SK-N-SH (cell line): Measurements from ENCODE around the gene C3orf22. TPM values are rescaled to one million over a fixed set of nuclear protein-coding genes. Genes with fewer than 3 reads are reported as not detected.

Experiments
- CTCF ChIA-PET: fragments of 300-600, 350-600 bp; formaldehyde crosslinking; extraction: SDS; loops from one replicate; lab custom pipeline; 2021; lab: Yijun Ruan, JAX
- POLR2A ChIA-PET: fragments of 350-600 bp; sonication (Branson Sonifier 250); formaldehyde crosslinking; extraction: SDS; loops from one replicate; lab custom pipeline; 2020; ENCODE audit warnings: antibody characterized with exemption, inconsistent platforms; lab: Yijun Ruan, JAX
- DNase-seq: peaks from one replicate; pipeline ENCODE4 v3.0.0; 2012
- H2AFZ ChIP-seq: fragments of 200-600 bp; sonication (generic); 2 replicates; pipeline ENCODE4 v1.8.1; 2016; ENCODE audit warnings: antibody characterized with exemption, mild to moderate bottlenecking, low read depth
- H3F3A ChIP-seq: fragments of 200-600 bp; sonication (generic); replicated peaks from 2 replicates; pipeline ENCODE3; 2016; ENCODE audit warnings: antibody characterized with exemption, mild to moderate bottlenecking; ENCODE audit not compliant: insufficient read depth
- H3K27ac ChIP-seq, 2 experiments: fragments of 200-500 bp in 1 of 2; fragments of 200-600 bp in 1 of 2; sonication (Bioruptor generic) in 1 of 2; sonication (generic), shearing (Covaris generic) in 1 of 2; 2 replicates each; pipeline versions ENCODE4 v1.5.1 to v1.6.1; 2014 to 2016; ENCODE audit warnings: low read depth in 2 of 2, inconsistent platforms in 1 of 2, low read length in 1 of 2, mild to moderate bottlenecking in 1 of 2, mixed read lengths in 1 of 2
- H3K27me3 ChIP-seq: fragments of 200-600 bp; sonication (generic), shearing (Covaris generic); 2 replicates; pipeline ENCODE4 v1.6.1; 2016; ENCODE audit warnings: mixed run types; ENCODE audit not compliant: insufficient read depth
- H3K36me3 ChIP-seq, 2 experiments: fragments of 200-500 bp in 1 of 2; fragments of 200-600 bp in 1 of 2; sonication (Bioruptor generic) in 1 of 2; sonication (generic) in 1 of 2; replicated peaks in 1 of 2; 2 replicates each; pipeline versions ENCODE3 to v1.5.1; 2014 to 2016; ENCODE audit warnings: low read length in 1 of 2, mild to moderate bottlenecking in 1 of 2; ENCODE audit not compliant: insufficient read depth in 2 of 2, control insufficient read depth in 1 of 2
- H3K4me1 ChIP-seq, 2 experiments: fragments of 200-500 bp in 1 of 2; fragments of 200-600 bp in 1 of 2; sonication (Bioruptor generic) in 1 of 2; sonication (generic), shearing (Covaris generic) in 1 of 2; 2 replicates each; pipeline versions ENCODE4 v1.5.1 to v1.6.1; 2014 to 2016; ENCODE audit warnings: low read depth in 1 of 2, low read length in 1 of 2, mixed run types in 1 of 2; ENCODE audit not compliant: insufficient read depth in 2 of 2, control insufficient read depth in 1 of 2
- H3K4me2 ChIP-seq: fragments of 200-600 bp; sonication (generic), shearing (Covaris generic); 2 replicates; pipeline ENCODE4 v1.6.1; 2017; ENCODE audit warnings: mixed run types
- H3K4me3 ChIP-seq, 2 experiments: fragments of 200-500 bp in 1 of 2; fragments of 200-600 bp in 1 of 2; sonication (Bioruptor generic) in 1 of 2; sonication (generic), shearing (Covaris generic) in 1 of 2; 2 replicates each; pipeline versions ENCODE4 v1.5.1 to v1.8.1; 2014 to 2016; ENCODE audit warnings: low read depth in 2 of 2, inconsistent platforms in 1 of 2, low read length in 1 of 2, mild to moderate bottlenecking in 1 of 2, mixed read lengths in 1 of 2, moderate library complexity in 1 of 2
- H3K79me2 ChIP-seq: fragments of 200-600 bp; sonication (generic); 2 replicates; pipeline ENCODE4 v1.8.1; 2017; ENCODE audit warnings: mild to moderate bottlenecking; ENCODE audit not compliant: insufficient read depth
- H3K9ac ChIP-seq: fragments of 200-600 bp; sonication (generic); 2 replicates; pipeline ENCODE4 v1.6.1; 2017; ENCODE audit warnings: mixed run types
- H3K9me2 ChIP-seq: fragments of 200-600 bp; sonication (generic); 2 replicates; pipeline ENCODE4 v1.6.1; 2017; ENCODE audit warnings: mixed run types
- H3K9me3 ChIP-seq: fragments of 200-600 bp; sonication (generic); 2 replicates; pipeline ENCODE4 v1.6.1; 2017; ENCODE audit warnings: mixed run types, mild to moderate bottlenecking, moderate library complexity
- H4K20me1 ChIP-seq: fragments of 200-600 bp; sonication (generic); 2 replicates; pipeline ENCODE4 v1.6.1; 2017; ENCODE audit warnings: mild to moderate bottlenecking, mixed run types; ENCODE audit not compliant: insufficient read depth
- GABPA ChIP-seq: IDR thresholded peaks from 2 replicates; pipeline ENCODE4 v1.4.0; 2012; ENCODE audit warnings: low read depth, mild to moderate bottlenecking
- IRF3 ChIP-seq: fragments of 150-350 bp; IDR thresholded peaks from 2 replicates; pipeline ENCODE4 v1.6.1; 2016; ENCODE audit warnings: mild to moderate bottlenecking, low read depth, low read length
- MAX ChIP-seq: IDR thresholded peaks from 2 replicates; pipeline ENCODE4 v1.4.0; 2012; ENCODE audit warnings: low read depth
- MXI1 ChIP-seq: IDR thresholded peaks from 2 replicates; pipeline ENCODE4 v1.6.1; 2012; ENCODE audit warnings: mild to moderate bottlenecking, low read depth, low read length, improper control_type of control experiment
- NFIC ChIP-seq: IDR thresholded peaks from 2 replicates; pipeline ENCODE4 v1.4.0; 2012; ENCODE audit warnings: borderline replicate concordance
- RAD21 ChIP-seq: IDR thresholded peaks from 2 replicates; pipeline ENCODE4 v1.6.1; 2012; ENCODE audit warnings: mild to moderate bottlenecking, low read length
- RCOR1 ChIP-seq: fragments of 150-350 bp; IDR thresholded peaks from 2 replicates; pipeline ENCODE4 v1.6.1; 2017; ENCODE audit warnings: antibody characterized with exemption, low read length
- ZBTB33 ChIP-seq: IDR thresholded peaks from 2 replicates; pipeline ENCODE4 v1.4.0; 2012; ENCODE audit warnings: low read depth, borderline replicate concordance
- WGBS: methylation state at CpG from one replicate; pipeline ENCODE4 v1.1.6; 2017; ENCODE audit warnings: low lambda C conversion rate; 5-methylcytosine and 5-hydroxymethylcytosine counted together
- polyA plus RNA-seq, 3 experiments: library from polyadenylated mRNA; depleted of rRNA; stranded (reverse); fragments of >200 nt; gene quantifications; 2 replicates each; pipeline ENCODE4 v1.2.3, GENCODE V29; 2012

The C3orf22 gene
- polyA plus RNA-seq, 1 of the 3 experiments (the other 2 are of a cell fraction), result not detected

- Histone ChIP-seq H3K4me3 (no peak overlapping the region), H3K4me1 (peaks cover 0 to 39% of the 10 kb centered on the region in 2 experiments; a peak in 1 of 4 replicates), H4K20me1 (no peaks in the 10 kb centered on the region), H3K9me2 (no peaks in the 10 kb centered on the region), H3K9me3 (no peaks in the 10 kb centered on the region), H3K4me2 (no peak overlapping the region), H3K27me3 (no peaks in the 10 kb centered on the region; the same call in 1 of the 2 replicates), H3F3A (no peaks in the 10 kb centered on the region), H3K9ac (no peak overlapping the region), H2AFZ (no peak overlapping the region), H3K79me2 (no peaks in the 10 kb centered on the region), H3K27ac (no peak overlapping the region), H3K36me3 (no peaks in the 10 kb centered on the region)
- POLR2A ChIA-PET, result no interaction called here
- CTCF ChIA-PET, result interaction anchor here (1.1 to 1.3 kb wide), 3 partner anchors 11 to 88 kb away, joined by 3 to 4 read pairs (median 3); no protein-coding TSS in a partner anchor
- DNase-seq, result no peak
- WGBS, result 85% methylated on average over 4 of the region's 7 CpGs
- no peak for TF ChIP-seq MXI1
- no peak for TF ChIP-seq RAD21
- TF ChIP-seq NFIC, result no peak
- TF ChIP-seq IRF3, result no peak
- TF ChIP-seq ZBTB33, result no peak
- no peak for TF ChIP-seq MAX
- no peak for TF ChIP-seq GABPA
Measured at GRCh38 chr3:126527006-126527405, 31.7 kb downstream of the C3orf22 start.

- no peaks in the 10 kb centered on the region for H3K9me2 ChIP-seq
- H3F3A ChIP-seq, result no peaks in the 10 kb centered on the region
- H3K79me2 ChIP-seq, result no peaks in the 10 kb centered on the region
- DNase-seq, result no peak
- TF ChIP-seq RCOR1, result no peak
- peaks cover 0 to 43% of the 10 kb centered on the region in 2 experiments; a peak in 1 of 4 replicates for H3K4me1 ChIP-seq
- H3K9ac ChIP-seq, result no peak overlapping the region
- H3K4me3 ChIP-seq, result no peak overlapping the region
- H3K27me3 ChIP-seq, result no peaks in the 10 kb centered on the region; the same call in 1 of the 2 replicates
- 64% methylated on average over 4 of the region's 7 CpGs for WGBS
- no peaks in the 10 kb centered on the region for H3K9me3 ChIP-seq
- ChIA-PET POLR2A (no interaction called here), CTCF (interaction anchor here (1.1 to 1.3 kb wide), 3 partner anchors 12 to 88 kb away, joined by 3 to 4 read pairs (median 3); no protein-coding TSS in a partner anchor)
- H3K27ac ChIP-seq, result no peak overlapping the region
- H3K4me2 ChIP-seq, result no peak overlapping the region
- H2AFZ ChIP-seq, result no peak overlapping the region
- no peaks in the 10 kb centered on the region for H4K20me1 ChIP-seq
- H3K36me3 ChIP-seq, result no peaks in the 10 kb centered on the region
Measured at GRCh38 chr3:126526668-126527005, 32.1 kb downstream of the C3orf22 start.
